Heart right ventricle (tissue), 16 donors: ENCODE measurements around the gene SURF2. TPM values are rescaled to one million over a fixed set of nuclear protein-coding genes. Genes with fewer than 3 reads are reported as not detected.

Source experiments
- ATAC-seq, 8 donors: fragments of 200-7000 bp; cut with Tn5 transposase; one replicate each; pipeline ENCODE4 v1.9.1; 2020; ENCODE audit warnings: mild to moderate bottlenecking in 8 of 8, moderate library complexity in 8 of 8, moderate number of reproducible peaks in 1 of 8
- DNase-seq, 2 donors: peaks; one replicate each; pipeline ENCODE4 v3.0.0-alpha.2; 2020
- H3K27ac ChIP-seq, 10 donors: fragments of 200-600 bp; sonication (generic) in 2 of 10; one replicate each; pipeline versions ENCODE4 v1.5.0 to v1.8.0; 2020 to 2022; ENCODE audit warnings: mild to moderate bottlenecking in 3 of 10
- H3K27me3 ChIP-seq, 7 donors: fragments of 200-600 bp; one replicate each; pipeline ENCODE4 v1.8.0; 2021 to 2022; ENCODE audit warnings: mild to moderate bottlenecking in 2 of 7
- H3K36me3 ChIP-seq, 9 donors: fragments of 200-600 bp; sonication (generic) in 1 of 9; one replicate each; pipeline versions ENCODE4 v1.5.0 to v1.8.0; 2020 to 2022; ENCODE audit warnings: mild to moderate bottlenecking in 2 of 9
- H3K4me1 ChIP-seq, 9 donors: fragments of 200-600 bp; sonication (generic) in 1 of 9; one replicate each; pipeline versions ENCODE4 v1.5.0 to v1.8.0; 2020 to 2022; ENCODE audit warnings: mild to moderate bottlenecking in 4 of 9
- H3K4me3 ChIP-seq, 10 donors: fragments of 200-600 bp; sonication (generic) in 2 of 10; one replicate each; pipeline versions ENCODE4 v1.5.0 to v1.8.0; 2020 to 2022; ENCODE audit warnings: mild to moderate bottlenecking in 7 of 10, moderate library complexity in 2 of 10
- H3K9me3 ChIP-seq, 11 donors: fragments of 200-600 bp in 10 of 11; sonication (generic) in 2 of 11; one replicate each; pipeline versions ENCODE4 v1.5.0 to v1.8.0; 2013 to 2022; ENCODE audit warnings: mild to moderate bottlenecking in 2 of 11, control low read depth in 1 of 11, moderate library complexity in 1 of 11
- WGBS, 2 donors: extraction: QIAGEN DNeasy Blood & Tissue Kit; methylation state at CpG; one replicate each; pipeline ENCODE4 v1.1.7; 2013; ENCODE audit warnings: inconsistent platforms in 1 of 2; 5-methylcytosine and 5-hydroxymethylcytosine counted together
- intact Hi-C, 10 donors: fragments of 100-400 bp; cut with DNase I; formaldehyde crosslinking; loops; one replicate each; pipeline versions ENCODE4 v1.11.1 to v1.14.2; 2022
- polyA plus RNA-seq, 2 donors: library from polyadenylated mRNA; stranded (reverse); fragments of 200-250 nt; gene quantifications; one replicate each; pipeline ENCODE4 v1.2.3, GENCODE V29; 2013
- total RNA-seq, 10 donors: library from RNA; stranded (reverse); fragmentation: NEBNext Ultra II Directional in 3 of 10; extraction: Animal tissue kit (Norgen Biotek cat#: 25700) in 3 of 10; gene quantifications; one replicate each; pipeline versions ENCODE4 v1.2.1 to v1.2.4, GENCODE V29; 2021 to 2023
- TF ChIP-seq, protein P1 (sequence below), 9 donors: fragments of 200-600 bp; sonication (generic) in 2 of 9; IDR thresholded peaks; one replicate each; pipeline versions ENCODE4 v1.5.0 to v1.8.0; 2021 to 2022; ENCODE audit warnings: antibody characterized with exemption in 9 of 9, mild to moderate bottlenecking in 5 of 9, moderate library complexity in 1 of 9
- donor health status: Arrhythmogenic right ventricular cardiomyopathy.
- donor health status: ischemic (EF 13 %, LVEDD 7.1; RV severe dilation, severe dysfunction).
- donor health status: healthy with polysubstance abuse.
- donor health status: DM: no; HTN: yes; CAD: no.
- donor health status: DM: no; HTN: no; CAD: no.
- donor health status: ischemic (EF 25% LVEDD 6.9; RV normal size, moderate dysfunction).
- donor health status: ischemic (EF 25% LVEDD 5.7; RV mildly dilated, moderate dysfunction).
- donor health status: healthy.
- donor health status: DM: yes; HTN: yes; CAD: no.
- donor health status: Ischemic cardiomyopathy.
- donor health status: ischemic (EF 35%, LVEDD 5.7; RV mildly dilated, moderate dysfunction).
- donor health status: nonischemic (EF 11% LVEDD 7.7; RV severe dilation, severe dysfunction).
- donor health status: DM: yes; HTN: yes; CAD: no.
- donor health status: PGD.
- donor health status: ischemic (EF 29% LVEDD 5.4; RV normal size, mild dysfunction).
- donor health status: nonischemic (EF 23%, LVEDD 6.1; RV moderate dilation, normal function).

The SURF2 gene
- total and polyA plus RNA-seq, 12 donors = 9.7 to 44.8 (median 14.2) TPM

- Histone ChIP-seq H3K36me3 (peaks cover 0 to 60% (median 37%) of the 10 kb centered on the region in 9 donors), H3K4me1 (peaks cover 3 to 40% (median 37%) of the 10 kb centered on the region in 9 donors), H3K9me3 (no peaks in the 10 kb centered on the region), H3K27ac (no peak overlapping the region), H3K4me3 (no peak overlapping the region), H3K27me3 (no peaks in the 10 kb centered on the region)
- TF ChIP-seq, protein P1, sequence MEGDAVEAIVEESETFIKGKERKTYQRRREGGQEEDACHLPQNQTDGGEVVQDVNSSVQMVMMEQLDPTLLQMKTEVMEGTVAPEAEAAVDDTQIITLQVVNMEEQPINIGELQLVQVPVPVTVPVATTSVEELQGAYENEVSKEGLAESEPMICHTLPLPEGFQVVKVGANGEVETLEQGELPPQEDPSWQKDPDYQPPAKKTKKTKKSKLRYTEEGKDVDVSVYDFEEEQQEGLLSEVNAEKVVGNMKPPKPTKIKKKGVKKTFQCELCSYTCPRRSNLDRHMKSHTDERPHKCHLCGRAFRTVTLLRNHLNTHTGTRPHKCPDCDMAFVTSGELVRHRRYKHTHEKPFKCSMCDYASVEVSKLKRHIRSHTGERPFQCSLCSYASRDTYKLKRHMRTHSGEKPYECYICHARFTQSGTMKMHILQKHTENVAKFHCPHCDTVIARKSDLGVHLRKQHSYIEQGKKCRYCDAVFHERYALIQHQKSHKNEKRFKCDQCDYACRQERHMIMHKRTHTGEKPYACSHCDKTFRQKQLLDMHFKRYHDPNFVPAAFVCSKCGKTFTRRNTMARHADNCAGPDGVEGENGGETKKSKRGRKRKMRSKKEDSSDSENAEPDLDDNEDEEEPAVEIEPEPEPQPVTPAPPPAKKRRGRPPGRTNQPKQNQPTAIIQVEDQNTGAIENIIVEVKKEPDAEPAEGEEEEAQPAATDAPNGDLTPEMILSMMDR (IDR thresholded peaks at IDR 0.05) = peak in 6 of 9 donors; percentile 15 to 51 (median 36)
- DNase-seq (no peak), ATAC-seq (no peak)
- intact Hi-C loops = loop anchor here in 1 of 10 donors (10.0 kb wide), 1 partner anchor 63 kb away; the partner anchor contains the start of gene REXO4
- 74 to 77% methylated on average over 14 of the region's 14 CpGs for WGBS, 2 donors
Measured at GRCh38 chr9:133351908-133352634, 4.3 kb upstream of the SURF2 start.

GRCh38 chr9:133352635-133353340 lies 3.6 kb upstream of the SURF2 start:
- WGBS, 2 donors = 74 to 81% methylated on average over 8 of the region's 8 CpGs
- Histone ChIP-seq H3K27ac (no peak overlapping the region), H3K27me3 (no peaks in the 10 kb centered on the region), H3K4me3 (no peak overlapping the region), H3K9me3 (no peaks in the 10 kb centered on the region), H3K36me3 (peaks cover 0 to 60% (median 37%) of the 10 kb centered on the region in 9 donors), H3K4me1 (peaks cover 5 to 45% (median 40%) of the 10 kb centered on the region in 9 donors)
- DNase-seq (no peak), ATAC-seq (no peak)
- intact Hi-C loops = loop anchor here in 1 of 10 donors (10.0 kb wide), 1 partner anchor 62 kb away; the partner anchor contains the start of gene REXO4
- TF ChIP-seq, protein P1 (IDR thresholded peaks at IDR 0.05) = no peak

GRCh38 chr9:133353548-133353947 lies 2.8 kb upstream of the SURF2 start:
- H3K27ac ChIP-seq = no peak overlapping the region

DNA sequence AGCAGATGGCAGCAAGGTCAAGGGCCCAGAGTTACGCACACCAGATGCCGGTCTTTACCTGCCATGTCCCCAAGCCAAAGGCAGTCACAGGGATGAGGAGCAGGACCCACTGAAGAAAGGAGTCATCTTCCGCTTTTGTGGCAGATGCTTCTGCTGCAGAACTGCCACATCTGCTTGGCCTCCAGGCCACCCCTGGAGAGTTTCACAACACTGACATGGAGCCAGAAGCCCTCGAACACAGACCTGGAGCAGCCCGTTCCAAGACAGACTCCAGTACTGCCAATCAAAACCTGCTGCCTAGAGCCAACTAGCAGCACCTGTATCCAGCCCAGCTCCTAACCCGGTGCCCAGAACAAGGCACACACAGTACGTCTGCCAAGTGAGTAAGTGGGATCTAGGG lies 1.6 kb upstream of the SURF2 start:
- TF ChIP-seq, protein P1 (IDR thresholded peaks at IDR 0.05) = no peak
- intact Hi-C loops = loop anchor here in 1 of 10 donors (10.0 kb wide), 1 partner anchor 60 kb away; the partner anchor contains the start of gene REXO4
- 81 to 86% methylated on average over 7 of the region's 7 CpGs for WGBS, 2 donors
- Histone ChIP-seq H3K4me1 (peaks cover 7 to 47% (median 35%) of the 10 kb centered on the region in 9 donors), H3K9me3 (no peaks in the 10 kb centered on the region), H3K27me3 (no peaks in the 10 kb centered on the region), H3K4me3 (peak overlapping the region in 1 of 10 donors; percentile 96), H3K27ac (no peak overlapping the region), H3K36me3 (peaks cover 0 to 62% (median 31%) of the 10 kb centered on the region in 9 donors)
- ATAC-seq (no peak), DNase-seq (no peak)

More at GRCh38 chr9:133353548-133353947, 2.8 kb upstream of the SURF2 start:
- Histone ChIP-seq H3K36me3 (peaks cover 0 to 62% (median 37%) of the 10 kb centered on the region in 9 donors), H3K4me1 (peaks cover 5 to 47% (median 43%) of the 10 kb centered on the region in 9 donors), H3K4me3 (no peak overlapping the region), H3K9me3 (no peaks in the 10 kb centered on the region), H3K27me3 (no peaks in the 10 kb centered on the region)
- ATAC-seq (no peak), DNase-seq (no peak)
- intact Hi-C loops = loop anchor here in 1 of 10 donors (10.0 kb wide), 1 partner anchor 61 kb away; the partner anchor contains the start of gene REXO4
- TF ChIP-seq, protein P1 (IDR thresholded peaks at IDR 0.05) = no peak
- 77 to 84% methylated on average over 5 of the region's 5 CpGs for WGBS, 2 donors
